Right lobe of liver (tissue), 4 donors: ENCODE results near the gene TMEM236.

Source experiments
- POLR2A ChIP-seq: fragments of 450-650 bp; IDR thresholded peaks from one replicate; pipeline ENCODE4 v1.6.1; 2017; ENCODE audit warnings: antibody characterized with exemption, mild to moderate bottlenecking
- TF ChIP-seq, protein P1 (sequence below), 4 donors: fragments of 200-600 bp in 3 of 4; fragments of 450-650 bp in 1 of 4; IDR thresholded peaks; one replicate each; pipeline versions ENCODE4 v1.5.1 to v1.8.0; 2016 to 2022; ENCODE audit warnings: antibody characterized with exemption in 4 of 4, mild to moderate bottlenecking in 2 of 4
- donor health status: DM: no; HTN: no; CAD: no.
- donor health status: DM: no; HTN: no; CAD: no.
- donor health status: DM: no; HTN: yes; CAD: no.

DNA sequence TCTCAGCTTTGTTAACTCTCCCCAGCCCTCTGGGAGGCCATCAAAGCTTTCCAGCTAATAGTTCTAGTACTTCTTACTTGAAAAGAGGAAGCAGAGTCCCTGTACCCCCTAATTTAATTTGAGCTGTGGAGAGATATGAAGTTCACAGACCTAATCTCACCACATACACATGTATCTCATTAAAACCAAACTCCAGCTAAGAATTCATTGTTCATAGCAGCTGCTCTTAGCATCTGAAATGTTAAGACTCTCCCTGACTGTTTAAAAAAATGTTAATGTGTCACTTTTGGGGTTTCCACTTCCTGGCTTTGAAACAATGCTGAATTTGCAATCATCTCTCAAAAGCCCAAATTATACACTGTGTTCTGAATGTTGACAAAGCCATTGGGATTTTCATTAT is 41.0 kb downstream of the TMEM236 start:
- TF ChIP-seq, protein P1, sequence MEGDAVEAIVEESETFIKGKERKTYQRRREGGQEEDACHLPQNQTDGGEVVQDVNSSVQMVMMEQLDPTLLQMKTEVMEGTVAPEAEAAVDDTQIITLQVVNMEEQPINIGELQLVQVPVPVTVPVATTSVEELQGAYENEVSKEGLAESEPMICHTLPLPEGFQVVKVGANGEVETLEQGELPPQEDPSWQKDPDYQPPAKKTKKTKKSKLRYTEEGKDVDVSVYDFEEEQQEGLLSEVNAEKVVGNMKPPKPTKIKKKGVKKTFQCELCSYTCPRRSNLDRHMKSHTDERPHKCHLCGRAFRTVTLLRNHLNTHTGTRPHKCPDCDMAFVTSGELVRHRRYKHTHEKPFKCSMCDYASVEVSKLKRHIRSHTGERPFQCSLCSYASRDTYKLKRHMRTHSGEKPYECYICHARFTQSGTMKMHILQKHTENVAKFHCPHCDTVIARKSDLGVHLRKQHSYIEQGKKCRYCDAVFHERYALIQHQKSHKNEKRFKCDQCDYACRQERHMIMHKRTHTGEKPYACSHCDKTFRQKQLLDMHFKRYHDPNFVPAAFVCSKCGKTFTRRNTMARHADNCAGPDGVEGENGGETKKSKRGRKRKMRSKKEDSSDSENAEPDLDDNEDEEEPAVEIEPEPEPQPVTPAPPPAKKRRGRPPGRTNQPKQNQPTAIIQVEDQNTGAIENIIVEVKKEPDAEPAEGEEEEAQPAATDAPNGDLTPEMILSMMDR (IDR thresholded peaks at IDR 0.05) = no peak
- no peak for TF ChIP-seq POLR2A
